GOT3 (cell line): ENCODE measurements around the gene SS18L1.

Source experiments
- DNase-seq: peaks from one replicate; lab custom pipeline; 2025; ENCODE audit warnings: mixed read lengths; lab: John Stamatoyannopoulos, UW

SS18L1 gene

DNA sequence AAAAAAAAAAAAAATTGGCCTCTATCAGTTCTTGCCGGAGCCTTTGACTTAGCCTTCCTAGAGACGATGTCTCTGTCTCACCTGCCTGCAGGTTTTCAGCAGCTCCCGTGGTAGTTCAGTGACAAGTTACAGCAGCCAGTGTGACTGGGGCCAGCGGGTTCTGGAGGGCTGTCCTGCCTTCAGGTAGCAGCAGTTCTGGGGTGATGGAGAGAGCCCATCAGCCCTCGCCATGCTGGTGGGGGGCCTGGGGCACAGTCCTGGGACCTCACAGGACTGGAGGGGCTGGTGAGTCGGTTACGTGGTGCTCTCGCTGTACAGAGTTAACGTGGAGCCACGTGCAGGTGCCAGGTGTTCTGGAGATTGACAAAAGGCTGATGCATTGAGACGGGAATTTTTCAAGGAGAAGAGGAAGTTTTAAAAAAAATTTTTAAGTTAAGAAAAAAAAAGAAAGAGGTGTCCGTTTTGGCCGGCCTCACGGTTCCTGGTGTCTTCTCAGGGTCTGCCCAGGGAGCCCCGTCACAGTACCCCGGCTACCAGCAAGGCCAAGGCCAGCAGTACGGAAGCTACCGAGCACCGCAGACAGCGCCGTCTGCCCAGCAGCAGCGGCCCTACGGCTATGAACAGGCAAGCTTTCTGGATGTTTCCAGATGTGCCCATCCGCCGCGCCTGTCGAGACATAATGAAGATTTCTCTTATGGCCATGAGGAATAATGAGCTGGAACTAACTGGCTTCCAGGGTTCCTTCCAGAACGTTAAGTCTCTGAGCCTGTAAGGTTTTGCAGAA is 30.6 kb downstream of the SS18L1 start:
- DNase-seq = no peak

- no peak for DNase-seq
Observed at GRCh38 chr20:62174870-62175624, 31.5 kb downstream of the SS18L1 start.

- no peak for DNase-seq
Observed at GRCh38 chr20:62175711-62176110, 32.1 kb downstream of the SS18L1 start.

GRCh38 chr20:62176866-62177265 is 33.3 kb downstream of the SS18L1 start:
- no peak for DNase-seq

DNA sequence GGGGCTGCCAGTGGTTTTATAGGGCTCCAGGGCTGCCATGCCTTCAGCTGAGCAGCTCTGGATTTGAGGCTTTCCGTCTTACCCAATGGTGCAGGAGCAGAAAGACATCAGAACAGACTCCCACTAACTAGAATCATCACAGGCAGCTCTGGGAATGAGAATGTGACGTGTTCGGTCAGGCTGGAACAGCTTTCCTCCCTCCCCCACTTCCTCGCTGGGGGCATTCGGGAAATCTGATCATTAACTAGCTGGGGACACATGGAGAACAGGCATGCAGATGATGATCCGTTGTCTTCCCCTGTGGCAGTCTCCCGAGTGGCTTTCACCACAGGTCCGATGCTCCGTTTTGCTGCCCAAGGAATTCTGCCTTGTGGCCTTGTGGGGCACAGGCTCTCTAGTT is 33.7 kb downstream of the SS18L1 start:
- no peak for DNase-seq

GRCh38 chr20:62178316-62179161 is 35.0 kb downstream of the SS18L1 start:
- no peak for DNase-seq

DNA sequence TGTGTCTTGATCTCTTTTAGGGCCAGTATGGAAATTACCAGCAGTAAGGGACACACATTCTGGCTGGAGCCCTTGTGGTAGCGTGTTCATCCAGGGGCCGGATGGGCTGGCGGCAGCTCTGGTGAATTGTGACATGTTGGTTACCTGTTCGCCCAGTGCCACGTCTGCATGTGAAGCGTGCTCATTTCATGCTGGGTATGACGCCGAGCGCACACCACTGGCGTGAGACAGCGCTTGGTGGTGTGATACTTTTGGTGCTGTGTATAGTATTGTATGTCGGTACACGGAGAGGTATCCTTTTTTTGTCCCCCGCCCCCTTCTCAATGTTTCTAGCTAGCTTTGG is 35.6 kb downstream of the SS18L1 start:
- no peak for DNase-seq

GRCh38 chr20:62181808-62182207 is 38.2 kb downstream of the SS18L1 start:
- no peak for DNase-seq

- peak; percentile 85 for DNase-seq
Observed at GRCh38 chr20:62182469-62183425, 39.2 kb downstream of the SS18L1 start, which contains the start of gene MTG2. Gene MTG2 (plus strand): TSS chr20:62183028. CDS start chr20:62193421, 10,393 bp downstream.

- DNase-seq = no peak
Observed at GRCh38 chr20:62183426-62184142, 40.0 kb downstream of the SS18L1 start.

DNA sequence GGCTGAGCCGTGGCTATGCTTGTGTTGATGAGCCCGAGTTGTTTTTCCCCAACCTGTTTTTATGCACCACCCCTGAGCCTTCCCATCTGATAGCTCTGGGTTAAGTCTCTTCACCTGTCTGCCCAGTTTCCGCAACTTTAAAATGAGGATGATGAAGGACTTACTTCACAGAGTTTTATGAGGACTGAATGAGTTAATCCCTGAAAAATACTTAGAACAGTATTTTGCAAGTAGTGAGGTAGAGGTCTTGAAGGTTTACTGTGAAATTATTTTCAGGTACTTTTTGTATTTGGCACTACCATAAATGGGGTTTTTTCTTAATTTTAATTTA is 42.5 kb downstream of the SS18L1 start:
- DNase-seq = no peak

- no peak for DNase-seq
Observed at GRCh38 chr20:62186887-62187866, 43.6 kb downstream of the SS18L1 start.

- DNase-seq = no peak
Observed at GRCh38 chr20:62190639-62191411, 47.3 kb downstream of the SS18L1 start.

- no peak for DNase-seq
Observed at GRCh38 chr20:62191781-62192559, 48.4 kb downstream of the SS18L1 start.

DNA sequence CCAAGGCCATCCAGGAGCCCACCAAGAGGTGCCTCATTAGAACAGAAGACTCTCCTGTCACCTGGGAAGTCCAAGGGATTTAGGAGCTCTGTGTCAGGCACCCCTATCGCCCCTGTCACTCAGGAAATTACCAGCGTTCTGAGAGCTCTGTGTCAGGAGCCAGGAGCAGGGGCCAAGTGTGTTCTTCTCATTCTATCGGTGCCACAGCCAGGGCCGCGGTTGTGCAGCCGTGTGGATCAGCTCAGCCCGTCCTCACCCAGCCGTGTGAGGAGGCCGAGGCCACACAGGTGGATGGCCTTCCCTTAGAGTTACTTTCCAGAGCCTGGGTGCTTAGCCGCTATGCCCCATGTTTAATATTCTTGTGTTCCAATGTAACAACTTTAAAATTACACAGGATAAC is 49.1 kb downstream of the SS18L1 start:
- no peak for DNase-seq

GRCh38 chr20:62193079-62194025 is 49.8 kb downstream of the SS18L1 start:
- no peak for DNase-seq

- DNase-seq = no peak
Observed at GRCh38 chr20:62195075-62195405, 51.5 kb downstream of the SS18L1 start.
